GM12878 (cell line): Measurements from ENCODE around the gene CAMTA1. TPM values are rescaled to one million over a fixed set of nuclear protein-coding genes. Genes with fewer than 3 reads are reported as not detected.

Experiments used
- ATAC-seq: fragments of 200-7000 bp; cut with Tn5 transposase; 3 replicates; pipeline ENCODE4 v1.9.1; 2020; ENCODE audit warnings: mild to moderate bottlenecking, moderate library complexity
- BruUV-seq: library from RNA; stranded (reverse); fragments of 400-500 nt; replicated peaks from 2 replicates; lab custom pipeline; 2021; lab: Mats Ljungman, UMichigan
- CTCF ChIA-PET: fragments of 300-600 bp; sonication (Branson Sonifier 250); formaldehyde crosslinking; extraction: SDS; loops from one replicate; lab custom pipeline; 2021; ENCODE audit warnings: inconsistent platforms; lab: Yijun Ruan, JAX
- POLR2A ChIA-PET: fragments of 350-600 bp; formaldehyde crosslinking; extraction: SDS; loops from one replicate; lab custom pipeline; 2021; ENCODE audit warnings: inconsistent platforms; lab: Charles Lee
- RAD21 ChIA-PET: fragments of 300-600 bp; sonication (Branson Sonifier 250); formaldehyde crosslinking; loops from one replicate; lab custom pipeline; 2023; ENCODE audit warnings: antibody characterized with exemption; ENCODE audit not compliant: unreplicated experiment; lab: Charles Lee
- SMC1A ChIA-PET: fragments of 300-600 bp; sonication (Branson Sonifier 250); formaldehyde crosslinking; loops from one replicate; lab custom pipeline; 2023; ENCODE audit not compliant: unreplicated experiment, uncharacterized antibody; lab: Charles Lee
- DNase-seq: peaks from one replicate; pipeline ENCODE4 v3.0.0-alpha.2; 2011; ENCODE audit warnings: low read depth, low spot score
- FAIRE-seq: peaks from 3 replicates; lab custom pipeline; 2011; peaks lifted over from hg19 to GRCh38; lab: Jason Lieb, UNC
- H2AFZ ChIP-seq: 2 replicates; pipeline ENCODE4 v1.6.0; 2011; ENCODE audit warnings: low read depth, low read length, control low read depth; ENCODE audit not compliant: control insufficient read depth
- H3K27ac ChIP-seq: 2 replicates; pipeline ENCODE4 v1.5.1; 2011; ENCODE audit warnings: control low read depth; ENCODE audit not compliant: control insufficient read depth, insufficient read depth
- H3K27me3 ChIP-seq, 2 experiments: replicated peaks in 1 of 2; 2 replicates each; pipeline versions ENCODE4 v1.6.0 to v1.6.1; 2011; ENCODE audit warnings: low read length in 1 of 2; ENCODE audit not compliant: control insufficient read depth in 2 of 2, insufficient read depth in 2 of 2
- H3K36me3 ChIP-seq, 2 experiments: 2 replicates each; pipeline ENCODE4 v1.5.1; 2011; ENCODE audit warnings: low read length in 1 of 2; ENCODE audit not compliant: control insufficient read depth in 2 of 2, insufficient read depth in 2 of 2
- H3K4me1 ChIP-seq: 2 replicates; pipeline ENCODE4 v1.6.1; 2011; ENCODE audit warnings: mild to moderate bottlenecking, low read length, moderate library complexity, mixed read lengths; ENCODE audit not compliant: control insufficient read depth, insufficient read depth
- H3K4me2 ChIP-seq: 2 replicates; pipeline ENCODE4 v1.6.0; 2011; ENCODE audit warnings: control low read depth; ENCODE audit not compliant: control insufficient read depth, insufficient read depth
- H3K4me3 ChIP-seq: fragments of 200-600 bp; sonication (generic); 2 replicates; pipeline ENCODE4 v1.5.1; 2016
- H3K79me2 ChIP-seq: 2 replicates; pipeline ENCODE4 v1.6.0; 2011; ENCODE audit warnings: low read length; ENCODE audit not compliant: control insufficient read depth, insufficient read depth
- H3K9ac ChIP-seq: 2 replicates; pipeline ENCODE4 v1.8.0; 2011; ENCODE audit warnings: low read length, control low read depth, mixed read lengths; ENCODE audit not compliant: control insufficient read depth, insufficient read depth
- H3K9me3 ChIP-seq: replicated peaks from 3 replicates; pipeline ENCODE4 v1.5.1; 2011; ENCODE audit warnings: mild to moderate bottlenecking, low read length; ENCODE audit not compliant: control insufficient read depth, insufficient read depth
- H4K20me1 ChIP-seq: 2 replicates; pipeline ENCODE4 v1.6.0; 2011; ENCODE audit not compliant: control insufficient read depth, insufficient read depth
- BHLHE40 ChIP-seq, 2 experiments: fragments of 450-650 bp in 1 of 2; IDR thresholded peaks; 2 replicates each; pipeline ENCODE4 v1.6.1; 2011 to 2017; ENCODE audit warnings: low read depth in 2 of 2, borderline replicate concordance in 1 of 2, improper control_type of control experiment in 1 of 2, low read length in 1 of 2, mild to moderate bottlenecking in 1 of 2
- SMAD5 ChIP-seq: IDR thresholded peaks from 2 replicates; pipeline ENCODE4 v1.6.1; 2016; ENCODE audit warnings: antibody characterized with exemption, low read depth
- WGBS: methylation state at CpG from one replicate; pipeline ENCODE4 v1.1.6; 2016; ENCODE audit warnings: low lambda C conversion rate; ENCODE audit not compliant: insufficient replicate concordance, insufficient coverage; ENCODE audit errors: missing lambda C conversion rate; 5-methylcytosine and 5-hydroxymethylcytosine counted together
- in situ Hi-C: fragments of 300-500 bp; cut with MboI; formaldehyde crosslinking; loops from 9 replicates; pipeline ENCODE4 v1.14.3; 2018; ENCODE audit warnings: mixed read lengths
- intact Hi-C: fragments of 100-400 bp; cut with micrococcal nuclease; formaldehyde crosslinking; loops from one replicate; pipeline ENCODE4 v1.14.2; 2022; ENCODE audit not compliant: unreplicated experiment
- polyA plus RNA-seq, 11 experiments: library from polyadenylated mRNA; depleted of rRNA in 4 of 11; unstranded in 6 of 11; stranded (reverse) in 5 of 11; fragments of >200 nt; fragmentation: Nextera tagmentation in 4 of 11; fragmentation: Illumina TruSeq in 1 of 11; extraction: Ambion mirVana in 4 of 11; extraction: Trizol in 1 of 11; gene quantifications; 1 replicate in 1 of 11; 2 replicates in 10 of 11; pipeline versions ENCODE4 v1.2.1 to v1.2.3, GENCODE V29; 2011 to 2016; ENCODE audit warnings: inconsistent platforms in 2 of 11, missing spikeins in 2 of 11, low read depth in 1 of 11
- total RNA-seq, 4 experiments: library from RNA; depleted of rRNA in 3 of 4; stranded (reverse); fragments of >200 nt in 3 of 4; fragmentation: Illumina TruSeq in 1 of 4; extraction: Trizol in 1 of 4; gene quantifications; 2 replicates each; pipeline versions ENCODE4 v1.2.1 to v1.2.3, GENCODE V29; 2013 to 2021
- TF ChIP-seq, protein P1 (sequence below): fragments of 450-650 bp; IDR thresholded peaks from 2 replicates; pipeline ENCODE4 v1.6.1; 2017; ENCODE audit warnings: borderline replicate concordance
- TF ChIP-seq, protein P2 (sequence below): IDR thresholded peaks from 2 replicates; pipeline ENCODE4 v1.6.1; 2012; ENCODE audit warnings: improper control_type of control experiment, low read depth, low read length; ENCODE audit not compliant: insufficient replicate concordance
- TF ChIP-seq, protein P3 (sequence below): IDR thresholded peaks from 2 replicates; pipeline ENCODE4 v1.6.1; 2011; ENCODE audit warnings: borderline replicate concordance, low read depth, mild to moderate bottlenecking, moderate library complexity, mixed read lengths, low read length; ENCODE audit not compliant: insufficient read depth; ENCODE audit errors: extremely low read length

CAMTA1 gene
- total and polyA plus RNA-seq, 10 of the 15 experiments (the other 5 are each of a cell fraction or from before 2014, with no cell fraction given), result 37.7 to 148 (median 76.4) TPM

DNA sequence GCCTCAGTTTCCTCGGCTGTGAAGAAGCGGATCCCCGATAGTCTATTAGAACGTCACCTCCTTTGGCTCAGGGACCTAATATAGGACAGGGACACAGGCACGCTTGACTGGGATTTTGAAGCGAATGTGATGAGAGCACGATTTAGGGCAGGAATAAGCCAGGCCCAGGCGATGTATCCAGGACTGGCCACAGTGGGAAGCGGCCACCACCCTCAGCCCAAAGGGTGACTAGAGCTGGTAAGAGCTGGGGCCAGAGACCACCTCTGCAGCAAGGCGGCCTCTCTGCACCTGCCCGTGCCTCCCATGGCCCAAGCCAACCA, 885.9 kb downstream of the CAMTA1 start:
- CTCF ChIA-PET, result no interaction called here
- in situ Hi-C loops, result loop anchor here (5.0 kb wide), 2 partner anchors 76 to 231 kb away; no protein-coding TSS in a partner anchor
- Histone ChIP-seq H3K4me3 (no peak overlapping the region), H2AFZ (no peak overlapping the region)
- TF ChIP-seq, protein P1, sequence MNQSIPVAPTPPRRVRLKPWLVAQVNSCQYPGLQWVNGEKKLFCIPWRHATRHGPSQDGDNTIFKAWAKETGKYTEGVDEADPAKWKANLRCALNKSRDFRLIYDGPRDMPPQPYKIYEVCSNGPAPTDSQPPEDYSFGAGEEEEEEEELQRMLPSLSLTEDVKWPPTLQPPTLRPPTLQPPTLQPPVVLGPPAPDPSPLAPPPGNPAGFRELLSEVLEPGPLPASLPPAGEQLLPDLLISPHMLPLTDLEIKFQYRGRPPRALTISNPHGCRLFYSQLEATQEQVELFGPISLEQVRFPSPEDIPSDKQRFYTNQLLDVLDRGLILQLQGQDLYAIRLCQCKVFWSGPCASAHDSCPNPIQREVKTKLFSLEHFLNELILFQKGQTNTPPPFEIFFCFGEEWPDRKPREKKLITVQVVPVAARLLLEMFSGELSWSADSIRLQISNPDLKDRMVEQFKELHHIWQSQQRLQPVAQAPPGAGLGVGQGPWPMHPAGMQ, result no peak
- TF ChIP-seq, protein P2, sequence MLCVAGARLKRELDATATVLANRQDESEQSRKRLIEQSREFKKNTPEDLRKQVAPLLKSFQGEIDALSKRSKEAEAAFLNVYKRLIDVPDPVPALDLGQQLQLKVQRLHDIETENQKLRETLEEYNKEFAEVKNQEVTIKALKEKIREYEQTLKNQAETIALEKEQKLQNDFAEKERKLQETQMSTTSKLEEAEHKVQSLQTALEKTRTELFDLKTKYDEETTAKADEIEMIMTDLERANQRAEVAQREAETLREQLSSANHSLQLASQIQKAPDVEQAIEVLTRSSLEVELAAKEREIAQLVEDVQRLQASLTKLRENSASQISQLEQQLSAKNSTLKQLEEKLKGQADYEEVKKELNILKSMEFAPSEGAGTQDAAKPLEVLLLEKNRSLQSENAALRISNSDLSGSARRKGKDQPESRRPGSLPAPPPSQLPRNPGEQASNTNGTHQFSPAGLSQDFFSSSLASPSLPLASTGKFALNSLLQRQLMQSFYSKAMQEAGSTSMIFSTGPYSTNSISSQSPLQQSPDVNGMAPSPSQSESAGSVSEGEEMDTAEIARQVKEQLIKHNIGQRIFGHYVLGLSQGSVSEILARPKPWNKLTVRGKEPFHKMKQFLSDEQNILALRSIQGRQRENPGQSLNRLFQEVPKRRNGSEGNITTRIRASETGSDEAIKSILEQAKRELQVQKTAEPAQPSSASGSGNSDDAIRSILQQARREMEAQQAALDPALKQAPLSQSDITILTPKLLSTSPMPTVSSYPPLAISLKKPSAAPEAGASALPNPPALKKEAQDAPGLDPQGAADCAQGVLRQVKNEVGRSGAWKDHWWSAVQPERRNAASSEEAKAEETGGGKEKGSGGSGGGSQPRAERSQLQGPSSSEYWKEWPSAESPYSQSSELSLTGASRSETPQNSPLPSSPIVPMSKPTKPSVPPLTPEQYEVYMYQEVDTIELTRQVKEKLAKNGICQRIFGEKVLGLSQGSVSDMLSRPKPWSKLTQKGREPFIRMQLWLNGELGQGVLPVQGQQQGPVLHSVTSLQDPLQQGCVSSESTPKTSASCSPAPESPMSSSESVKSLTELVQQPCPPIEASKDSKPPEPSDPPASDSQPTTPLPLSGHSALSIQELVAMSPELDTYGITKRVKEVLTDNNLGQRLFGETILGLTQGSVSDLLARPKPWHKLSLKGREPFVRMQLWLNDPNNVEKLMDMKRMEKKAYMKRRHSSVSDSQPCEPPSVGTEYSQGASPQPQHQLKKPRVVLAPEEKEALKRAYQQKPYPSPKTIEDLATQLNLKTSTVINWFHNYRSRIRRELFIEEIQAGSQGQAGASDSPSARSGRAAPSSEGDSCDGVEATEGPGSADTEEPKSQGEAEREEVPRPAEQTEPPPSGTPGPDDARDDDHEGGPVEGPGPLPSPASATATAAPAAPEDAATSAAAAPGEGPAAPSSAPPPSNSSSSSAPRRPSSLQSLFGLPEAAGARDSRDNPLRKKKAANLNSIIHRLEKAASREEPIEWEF, result no peak
- TF ChIP-seq SMAD5 (no peak), BHLHE40 (IDR thresholded peaks at IDR 0.05; ENCODE audit: borderline replicate concordance in 1 of 2, low read depth in 2 of 2, low read length in 1 of 2) (no peak)
- TF ChIP-seq, protein P3, sequence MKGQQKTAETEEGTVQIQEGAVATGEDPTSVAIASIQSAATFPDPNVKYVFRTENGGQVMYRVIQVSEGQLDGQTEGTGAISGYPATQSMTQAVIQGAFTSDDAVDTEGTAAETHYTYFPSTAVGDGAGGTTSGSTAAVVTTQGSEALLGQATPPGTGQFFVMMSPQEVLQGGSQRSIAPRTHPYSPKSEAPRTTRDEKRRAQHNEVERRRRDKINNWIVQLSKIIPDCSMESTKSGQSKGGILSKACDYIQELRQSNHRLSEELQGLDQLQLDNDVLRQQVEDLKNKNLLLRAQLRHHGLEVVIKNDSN, result no peak
- TF ChIP-seq, all 136 proteins: peak for 0
- Histone ChIP-seq H4K20me1 (no peaks in the 10 kb centered on the region), H3K27me3 (peaks cover 0 to 2% of the 10 kb centered on the region in 2 experiments; a peak in 3 of 4 replicates), H3K79me2 (no peaks in the 10 kb centered on the region), H3K4me1 (no peaks in the 10 kb centered on the region), H3K9me3 (no peaks in the 10 kb centered on the region), H3K4me2 (no peak overlapping the region), H3K27ac (no peak overlapping the region), H3K36me3 (no peaks in the 10 kb centered on the region), H3K9ac (no peak overlapping the region)
- SMC1A ChIA-PET, result no interaction called here
- 40% methylated on average over 11 of the region's 11 CpGs for WGBS
- no TSS peak for BruUV-seq
- DNase-seq, result no peak
- no peak for FAIRE-seq
- POLR2A ChIA-PET, result no interaction called here
- RAD21 ChIA-PET, result interaction anchor here (5.2 kb wide), 1 partner anchor 82 kb away, joined by 45 read pairs; no protein-coding TSS in a partner anchor
- ATAC-seq, result no peak
- intact Hi-C loops, result no loop called here
